Activated CD8-positive, alpha-beta T cell treated with anti-CD3 and anti-CD28 coated beads for 36 hours (primary cell): ENCODE data around the gene RFTN1. TPM values are rescaled to one million over a fixed set of nuclear protein-coding genes. Genes with fewer than 3 reads are reported as not detected.

Experiments
- ATAC-seq: fragments of 200-7000 bp; cut with Tn5 transposase; one replicate; pipeline ENCODE4 v1.10.0; 2021; ENCODE audit warnings: mild to moderate bottlenecking, moderate library complexity
- CTCF ChIA-PET: fragments of 350-600 bp; sonication (Branson Sonifier 250); formaldehyde crosslinking; loops from one replicate; lab custom pipeline; 2021; ENCODE audit warnings: antibody characterized with exemption; lab: Charles Lee
- POLR2A ChIA-PET: fragments of 350-600 bp; sonication (Branson Sonifier 250); formaldehyde crosslinking; loops from one replicate; lab custom pipeline; 2021; ENCODE audit warnings: antibody characterized with exemption; lab: Charles Lee
- DNase-seq: peaks from one replicate; pipeline ENCODE4 v3.0.0-alpha.2; 2020
- H3K27ac Mint-ChIP-seq: one replicate; pipeline ENCODE4 v1.8.0; 2021; ENCODE audit warnings: mild to moderate bottlenecking, mixed read lengths
- H3K27me3 Mint-ChIP-seq: one replicate; pipeline ENCODE4 v1.8.0; 2021; ENCODE audit warnings: mixed read lengths
- H3K36me3 Mint-ChIP-seq: one replicate; pipeline ENCODE4 v1.8.0; 2021; ENCODE audit warnings: low read depth, mixed read lengths
- H3K4me1 Mint-ChIP-seq: one replicate; pipeline ENCODE4 v1.8.0; 2021; ENCODE audit warnings: low read depth, mixed read lengths
- H3K4me3 Mint-ChIP-seq: one replicate; pipeline ENCODE4 v1.8.0; 2021; ENCODE audit warnings: mild to moderate bottlenecking, moderate library complexity, mixed read lengths
- H3K9me3 Mint-ChIP-seq: one replicate; pipeline ENCODE4 v1.8.0; 2021; ENCODE audit warnings: mixed read lengths
- intact Hi-C: fragments of 100-400 bp; cut with micrococcal nuclease; formaldehyde crosslinking; loops from one replicate; pipeline ENCODE4 v1.10.0; 2022
- total RNA-seq, 2 experiments: library from RNA; stranded (reverse); gene quantifications; one replicate each; pipeline ENCODE4 v1.2.3, GENCODE V29; 2021
- TF ChIP-seq, protein P1 (sequence below): fragments of 200-600 bp; IDR thresholded peaks from one replicate; pipeline ENCODE4 v1.8.0; 2022; ENCODE audit warnings: antibody characterized with exemption, mild to moderate bottlenecking

RFTN1 gene
- total RNA-seq, 2 experiments from 2014 or later, result 113 to 125 TPM

DNA sequence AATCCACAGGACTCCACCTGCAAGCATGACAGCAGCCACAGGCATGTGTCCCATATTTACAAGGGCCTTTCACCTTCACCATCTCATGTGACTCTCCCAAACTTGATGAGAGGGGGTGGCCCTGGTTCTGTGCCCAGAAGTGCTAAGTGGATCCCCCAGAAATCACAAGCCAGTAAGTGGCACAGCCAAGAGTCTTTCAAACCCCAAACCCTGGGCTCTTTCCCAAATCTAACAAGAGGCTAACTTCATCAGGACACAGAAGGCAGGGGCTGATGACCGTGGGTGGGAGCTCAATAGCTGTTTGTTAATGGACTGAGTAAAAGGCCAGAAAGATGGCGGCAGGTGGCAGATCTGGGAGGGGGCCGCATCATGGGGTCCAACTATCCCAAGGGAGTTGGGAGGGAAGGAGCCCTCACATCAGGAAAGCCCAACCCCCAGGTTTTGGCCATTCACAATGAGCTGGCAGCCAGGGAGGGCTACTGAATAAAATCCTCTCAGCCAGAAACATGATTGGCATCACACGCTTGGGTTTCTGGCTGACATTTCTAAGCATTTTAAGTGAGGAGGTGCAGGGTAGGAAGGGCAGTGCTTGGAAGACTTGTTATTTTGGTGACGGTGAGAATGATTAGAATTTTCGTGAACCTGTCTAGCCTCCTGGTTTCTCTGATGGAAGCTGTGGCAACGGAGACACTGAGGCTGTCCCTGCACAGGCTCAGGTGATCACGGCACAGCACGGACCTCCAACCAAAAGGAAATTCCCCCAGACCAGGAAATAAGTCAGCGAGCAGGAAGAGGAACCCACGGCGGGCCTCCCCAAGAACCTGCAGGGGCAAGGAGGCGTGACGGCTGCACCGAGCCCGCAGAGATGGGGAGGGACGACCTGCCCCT is 139.2 kb downstream of the RFTN1 start:
- DNase-seq, result peak; percentile 68
- CTCF ChIA-PET, result interaction anchor here (1.1 to 3.0 kb wide), 2 partner anchors 8 to 85 kb away, joined by 3 to 9 read pairs; no protein-coding TSS in a partner anchor
- Mint-ChIP-seq H3K4me1 (peaks cover 99% of the 10 kb centered on the region), H3K9me3 (peaks cover 12% of the 10 kb centered on the region), H3K27me3 (no peaks in the 10 kb centered on the region), H3K36me3 (peaks cover 91% of the 10 kb centered on the region), H3K4me3 (peak overlapping the region; percentile 58), H3K27ac (peak overlapping the region; percentile 86)
- intact Hi-C loops, result no loop called here
- TF ChIP-seq, protein P1, sequence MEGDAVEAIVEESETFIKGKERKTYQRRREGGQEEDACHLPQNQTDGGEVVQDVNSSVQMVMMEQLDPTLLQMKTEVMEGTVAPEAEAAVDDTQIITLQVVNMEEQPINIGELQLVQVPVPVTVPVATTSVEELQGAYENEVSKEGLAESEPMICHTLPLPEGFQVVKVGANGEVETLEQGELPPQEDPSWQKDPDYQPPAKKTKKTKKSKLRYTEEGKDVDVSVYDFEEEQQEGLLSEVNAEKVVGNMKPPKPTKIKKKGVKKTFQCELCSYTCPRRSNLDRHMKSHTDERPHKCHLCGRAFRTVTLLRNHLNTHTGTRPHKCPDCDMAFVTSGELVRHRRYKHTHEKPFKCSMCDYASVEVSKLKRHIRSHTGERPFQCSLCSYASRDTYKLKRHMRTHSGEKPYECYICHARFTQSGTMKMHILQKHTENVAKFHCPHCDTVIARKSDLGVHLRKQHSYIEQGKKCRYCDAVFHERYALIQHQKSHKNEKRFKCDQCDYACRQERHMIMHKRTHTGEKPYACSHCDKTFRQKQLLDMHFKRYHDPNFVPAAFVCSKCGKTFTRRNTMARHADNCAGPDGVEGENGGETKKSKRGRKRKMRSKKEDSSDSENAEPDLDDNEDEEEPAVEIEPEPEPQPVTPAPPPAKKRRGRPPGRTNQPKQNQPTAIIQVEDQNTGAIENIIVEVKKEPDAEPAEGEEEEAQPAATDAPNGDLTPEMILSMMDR, result no peak
- peak; percentile 31 for ATAC-seq
- POLR2A ChIA-PET, result interaction anchor here (1.7 kb wide), 1 partner anchor 140 kb away, joined by 4 read pairs; no protein-coding TSS in a partner anchor

GRCh38 chr3:16373341-16373946 is 140.1 kb downstream of the RFTN1 start:
- H3K4me3 Mint-ChIP-seq, result no peak overlapping the region
- no peak for DNase-seq
- POLR2A ChIA-PET, result no interaction called here
- no peaks in the 10 kb centered on the region for H3K27me3 Mint-ChIP-seq
- TF ChIP-seq, protein P1, result no peak
- peaks cover 10% of the 10 kb centered on the region for H3K9me3 Mint-ChIP-seq
- H3K36me3 Mint-ChIP-seq, result peaks cover 91% of the 10 kb centered on the region
- intact Hi-C loops, result no loop called here
- peak overlapping the region; percentile 86 for H3K27ac Mint-ChIP-seq
- ATAC-seq, result no peak
- CTCF ChIA-PET, result no interaction called here
- H3K4me1 Mint-ChIP-seq, result peaks cover 92% of the 10 kb centered on the region

- no peaks in the 10 kb centered on the region for H3K27me3 Mint-ChIP-seq
- peaks cover 3% of the 10 kb centered on the region for H3K9me3 Mint-ChIP-seq
- ChIA-PET POLR2A (interaction anchor here (1.4 kb wide), 1 partner anchor 14 kb away, joined by 3 read pairs; no protein-coding TSS in a partner anchor), CTCF (no interaction called here)
- H3K27ac Mint-ChIP-seq, result peak overlapping the region; percentile 86
- peaks cover 89% of the 10 kb centered on the region for H3K4me1 Mint-ChIP-seq
- no peak overlapping the region for H3K4me3 Mint-ChIP-seq
- intact Hi-C loops, result no loop called here
- TF ChIP-seq, protein P1, result no peak
- DNase-seq (no peak), ATAC-seq (no peak)
- peaks cover 91% of the 10 kb centered on the region for H3K36me3 Mint-ChIP-seq
Observed at GRCh38 chr3:16372362-16373292, 140.9 kb downstream of the RFTN1 start.

- H3K27ac Mint-ChIP-seq, result peak overlapping the region; percentile 86
- POLR2A ChIA-PET, result interaction anchor here (1.4 kb wide), 1 partner anchor 16 kb away, joined by 3 read pairs; no protein-coding TSS in a partner anchor
- TF ChIP-seq, protein P1, result no peak
- peaks cover 88% of the 10 kb centered on the region for H3K36me3 Mint-ChIP-seq
- H3K9me3 Mint-ChIP-seq, result no peaks in the 10 kb centered on the region
- ATAC-seq (peak; percentile 75), DNase-seq (peak; percentile 64)
- peaks cover 83% of the 10 kb centered on the region for H3K4me1 Mint-ChIP-seq
- H3K27me3 Mint-ChIP-seq, result no peaks in the 10 kb centered on the region
- CTCF ChIA-PET, result no interaction called here
- H3K4me3 Mint-ChIP-seq, result no peak overlapping the region
- intact Hi-C loops, result no loop called here
Observed at GRCh38 chr3:16370872-16371740, 142.4 kb downstream of the RFTN1 start.
